C4-2B (cell line): ENCODE measurements around the gene NRXN3.

Experiments used
- ZFX ChIP-seq: fragments of 450-650 bp; IDR thresholded peaks from 2 replicates; pipeline ENCODE4 v1.6.1; 2017
- TF ChIP-seq, protein P1 (sequence below): fragments of 450-650 bp; conservative IDR thresholded peaks from 2 replicates; pipeline ENCODE4 v1.5.1; 2017; ENCODE audit warnings: mild to moderate bottlenecking

DNA sequence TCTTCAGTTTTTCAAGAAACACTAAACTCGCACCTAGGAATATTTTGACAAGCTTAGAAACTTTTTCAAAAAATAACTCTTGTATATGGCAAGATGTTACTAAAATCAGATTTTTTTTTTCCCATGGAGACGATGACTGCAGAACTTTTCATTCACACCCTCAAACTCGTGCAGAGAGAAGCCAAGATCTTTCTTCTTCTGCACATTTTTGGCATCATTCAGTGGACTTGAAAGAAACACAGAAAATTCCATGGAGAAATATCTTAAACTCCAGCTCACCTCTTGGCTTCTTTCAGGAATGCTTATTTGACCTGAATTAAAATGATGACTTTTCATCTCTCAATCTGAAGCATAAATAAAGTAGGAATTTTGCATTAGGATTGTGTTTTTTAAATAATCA, 919.4 kb downstream of the NRXN3 start:
- TF ChIP-seq, protein P1, sequence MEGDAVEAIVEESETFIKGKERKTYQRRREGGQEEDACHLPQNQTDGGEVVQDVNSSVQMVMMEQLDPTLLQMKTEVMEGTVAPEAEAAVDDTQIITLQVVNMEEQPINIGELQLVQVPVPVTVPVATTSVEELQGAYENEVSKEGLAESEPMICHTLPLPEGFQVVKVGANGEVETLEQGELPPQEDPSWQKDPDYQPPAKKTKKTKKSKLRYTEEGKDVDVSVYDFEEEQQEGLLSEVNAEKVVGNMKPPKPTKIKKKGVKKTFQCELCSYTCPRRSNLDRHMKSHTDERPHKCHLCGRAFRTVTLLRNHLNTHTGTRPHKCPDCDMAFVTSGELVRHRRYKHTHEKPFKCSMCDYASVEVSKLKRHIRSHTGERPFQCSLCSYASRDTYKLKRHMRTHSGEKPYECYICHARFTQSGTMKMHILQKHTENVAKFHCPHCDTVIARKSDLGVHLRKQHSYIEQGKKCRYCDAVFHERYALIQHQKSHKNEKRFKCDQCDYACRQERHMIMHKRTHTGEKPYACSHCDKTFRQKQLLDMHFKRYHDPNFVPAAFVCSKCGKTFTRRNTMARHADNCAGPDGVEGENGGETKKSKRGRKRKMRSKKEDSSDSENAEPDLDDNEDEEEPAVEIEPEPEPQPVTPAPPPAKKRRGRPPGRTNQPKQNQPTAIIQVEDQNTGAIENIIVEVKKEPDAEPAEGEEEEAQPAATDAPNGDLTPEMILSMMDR = no peak
- TF ChIP-seq ZFX = no peak
